NCI-H446 (cell line): ENCODE results near the gene AHNAK.
A peak's percentile ranks its signal among the peaks of the same experiment; 100 is the strongest.

Source experiments
- DNase-seq, 2 experiments: peaks; one replicate each; lab custom pipeline; 2025; lab: John Stamatoyannopoulos, UW

AHNAK gene

DNA sequence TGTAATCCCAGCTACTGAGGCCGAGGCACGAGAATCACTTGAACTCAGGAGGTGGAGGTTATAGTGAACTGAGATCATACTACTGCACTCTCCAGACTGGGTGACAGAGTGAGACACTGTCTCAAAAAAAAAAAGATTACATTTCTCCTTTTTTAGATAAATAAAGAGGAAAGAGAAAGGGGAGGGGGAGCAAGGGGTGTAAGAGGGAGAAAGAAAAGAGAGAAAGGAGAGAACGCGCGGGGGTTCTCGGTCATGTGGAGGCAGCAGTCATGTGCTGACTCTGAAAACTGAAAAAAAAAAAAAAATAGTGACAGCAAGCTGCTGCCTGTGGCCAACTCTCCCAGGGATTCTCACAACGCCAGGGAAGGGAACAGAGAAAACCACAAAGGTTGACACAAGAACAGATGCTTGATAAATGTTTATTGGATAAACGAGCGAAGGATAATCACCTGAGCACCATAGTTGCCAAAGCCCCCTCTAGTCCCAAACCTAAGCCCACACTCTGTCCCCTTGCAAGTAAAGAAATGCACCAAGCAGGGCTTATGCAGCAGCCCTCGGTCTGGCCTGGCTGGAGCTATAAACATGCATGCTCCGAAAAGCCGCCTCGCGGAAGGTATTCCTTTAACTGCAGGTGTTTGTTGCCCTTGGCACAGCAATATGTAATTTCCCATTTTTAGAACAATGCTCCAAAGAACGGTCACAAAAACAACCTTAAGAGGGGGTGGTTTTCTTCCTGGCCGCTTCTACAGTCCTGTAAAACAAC is 113.3 kb downstream of the AHNAK start:
- DNase-seq, result no peak

DNA sequence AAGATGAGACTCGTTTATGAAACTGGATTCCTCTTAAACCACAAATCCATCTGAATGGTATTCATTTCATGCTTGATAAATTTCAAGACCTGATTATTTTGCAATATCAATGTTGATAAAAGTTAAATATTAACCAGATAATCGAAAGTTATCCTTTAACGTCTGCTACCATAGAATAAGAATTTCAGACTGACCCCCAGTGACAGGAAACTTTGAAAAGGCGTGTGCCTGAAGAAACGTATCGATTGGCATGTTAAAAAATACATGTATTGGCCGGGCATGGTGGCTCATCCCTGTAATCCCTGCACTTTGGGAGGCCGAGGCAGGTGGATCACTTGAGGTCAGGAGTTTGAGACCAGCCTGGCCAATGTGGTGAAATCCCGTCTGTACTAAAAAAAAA is 113.9 kb downstream of the AHNAK start:
- DNase-seq, result no peak

DNA sequence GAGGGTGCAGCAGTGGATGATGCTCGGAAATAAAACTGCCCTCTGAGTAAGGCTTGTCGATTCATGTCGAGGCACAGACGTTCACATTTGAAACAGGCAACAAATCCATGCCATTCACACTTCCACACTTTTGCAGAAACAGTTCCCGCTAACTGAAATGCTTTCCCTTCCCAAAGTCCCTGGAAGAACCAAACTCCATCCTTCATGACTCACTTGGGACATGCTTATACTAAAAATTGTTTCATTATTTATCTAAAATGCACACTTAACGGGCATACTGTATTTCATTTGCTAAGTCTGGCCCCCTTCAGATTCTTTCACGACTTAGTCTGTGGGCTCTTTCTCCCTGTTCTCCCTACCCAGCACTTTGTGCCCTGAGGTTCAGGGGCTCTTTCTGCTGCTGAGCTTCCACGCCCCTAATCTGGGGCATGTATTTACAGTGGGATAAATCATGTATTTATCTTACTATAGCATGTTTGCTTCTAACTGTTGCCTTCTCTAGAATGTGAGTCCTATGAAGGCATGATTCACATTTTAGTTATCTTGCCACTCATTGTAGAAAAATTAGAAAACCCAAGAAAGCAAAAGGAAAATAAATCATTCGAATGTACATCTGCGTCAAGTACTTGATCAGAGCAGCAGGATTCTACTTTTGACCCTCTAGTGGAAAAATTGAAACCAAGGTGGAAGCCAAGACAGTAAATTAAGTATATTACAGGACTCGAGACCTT is 115.3 kb downstream of the AHNAK start:
- DNase-seq, result no peak

DNA sequence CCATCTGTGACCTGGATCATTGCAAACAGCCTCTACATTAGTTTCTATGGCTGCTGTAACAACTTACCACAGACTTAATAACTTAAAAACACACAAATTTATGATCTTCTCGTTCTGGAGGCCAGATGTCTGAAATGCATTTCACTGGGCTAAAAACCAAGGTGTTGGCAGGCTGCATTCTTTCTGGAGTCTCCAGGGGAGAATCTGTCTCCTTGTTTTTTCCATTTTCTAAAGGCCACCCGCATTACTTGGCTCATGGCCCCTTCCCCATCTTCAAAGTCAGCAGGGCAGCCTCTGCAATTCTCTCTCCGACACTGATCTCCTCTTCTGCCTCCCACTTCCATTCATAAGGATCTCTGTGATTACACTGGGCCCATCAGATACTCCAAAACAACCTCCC is 116.2 kb downstream of the AHNAK start:
- DNase-seq, result peak; percentile 9 to 41

DNA sequence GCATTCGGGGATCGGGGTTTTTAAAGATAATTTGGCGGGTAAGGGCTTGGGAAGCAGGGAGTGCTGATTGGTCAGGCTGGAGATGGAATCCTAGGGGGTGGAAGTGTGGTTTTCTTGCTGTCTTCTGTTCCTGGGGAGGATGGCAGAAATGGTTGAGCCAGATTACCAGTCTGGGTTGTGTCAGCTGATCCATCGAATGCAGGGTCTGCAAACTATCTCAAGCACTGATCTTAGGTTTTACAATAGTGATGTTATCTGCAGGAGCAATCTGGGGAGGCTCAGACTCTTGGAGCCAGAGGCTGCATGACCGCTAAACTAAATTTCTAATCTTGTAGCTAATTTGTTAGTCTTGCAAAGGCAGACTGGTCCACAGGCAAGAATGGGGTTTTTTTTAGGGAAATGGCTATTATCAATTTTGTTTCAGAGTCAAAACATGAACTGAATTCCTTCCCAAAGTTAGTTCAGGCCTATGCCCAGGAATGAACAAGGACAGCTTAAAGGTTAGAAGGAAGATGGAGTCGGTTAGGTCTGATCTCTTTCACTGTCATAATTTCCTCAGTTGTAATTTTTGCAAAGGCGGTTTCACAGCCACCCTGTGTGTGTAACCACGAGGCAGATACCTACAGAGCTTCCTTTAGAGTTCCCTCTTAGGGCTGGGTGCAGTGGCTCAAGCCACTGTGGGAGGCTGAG is 117.6 kb downstream of the AHNAK start:
- DNase-seq, result no peak

GRCh38 chr11:62427630-62428233 is 118.9 kb downstream of the AHNAK start:
- no peak for DNase-seq

DNA sequence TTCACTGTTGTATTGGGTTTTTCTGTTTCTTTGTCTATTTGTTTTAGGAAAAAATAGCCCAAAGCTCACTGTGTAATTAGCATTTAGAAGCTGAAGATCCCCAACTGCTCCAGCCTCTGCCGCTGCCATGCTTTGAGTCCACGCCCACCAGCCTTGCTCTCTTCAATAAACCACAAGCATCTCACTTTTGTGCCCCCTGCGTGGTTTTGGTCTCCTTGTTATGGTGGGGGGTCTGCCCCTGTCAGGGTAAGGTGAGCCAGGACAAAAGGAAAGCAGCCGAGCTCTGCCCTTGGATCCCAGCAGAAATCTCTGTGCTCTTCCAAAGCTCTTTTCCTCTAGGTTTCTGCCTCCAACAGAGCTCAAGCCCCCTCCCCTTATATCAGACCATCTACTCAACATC is 123.6 kb downstream of the AHNAK start:
- DNase-seq, result no peak

DNA sequence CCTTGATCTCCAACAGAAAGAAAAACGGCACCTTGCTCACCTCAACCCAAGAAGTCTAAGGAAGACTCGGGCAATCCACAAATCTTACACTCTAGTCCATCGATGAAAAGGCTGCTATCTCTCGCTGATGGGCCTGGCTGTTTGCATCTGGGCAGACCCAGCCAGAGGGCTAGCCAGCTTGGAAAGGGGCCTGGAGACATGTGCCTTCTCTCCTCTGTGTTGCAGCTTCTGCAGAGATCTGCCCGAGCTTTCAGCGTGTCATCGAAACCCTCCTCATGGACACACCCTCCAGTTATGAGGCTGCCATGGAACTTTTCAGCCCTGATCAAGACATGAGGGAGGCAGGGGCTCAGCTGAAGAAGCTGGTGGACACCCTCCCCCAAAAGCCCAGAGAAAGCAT is 124.6 kb downstream of the AHNAK start:
- no peak for DNase-seq

DNA sequence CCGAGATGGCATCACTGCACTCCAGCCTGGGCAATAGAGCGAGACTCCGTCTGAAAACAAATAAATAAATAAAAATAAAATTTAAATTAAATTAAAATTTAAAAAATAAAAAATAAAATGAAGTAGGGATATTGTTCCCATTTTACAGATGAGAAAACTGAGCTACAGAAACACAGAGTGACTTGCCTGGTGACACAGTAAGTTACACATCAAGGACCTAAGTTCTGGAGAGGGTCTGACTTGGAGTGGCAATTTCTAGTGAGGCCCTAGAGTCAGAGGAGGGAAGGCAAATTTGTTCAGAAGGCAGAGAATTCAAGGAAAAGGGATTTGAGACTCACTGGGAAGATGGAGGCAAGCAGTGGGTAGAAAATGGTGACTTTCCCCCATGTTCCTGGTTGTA is 125.7 kb downstream of the AHNAK start:
- no peak for DNase-seq

- DNase-seq, result no peak
These were observed 126.7 kb downstream of the AHNAK start for GRCh38 chr11:62419943-62420342.

DNA sequence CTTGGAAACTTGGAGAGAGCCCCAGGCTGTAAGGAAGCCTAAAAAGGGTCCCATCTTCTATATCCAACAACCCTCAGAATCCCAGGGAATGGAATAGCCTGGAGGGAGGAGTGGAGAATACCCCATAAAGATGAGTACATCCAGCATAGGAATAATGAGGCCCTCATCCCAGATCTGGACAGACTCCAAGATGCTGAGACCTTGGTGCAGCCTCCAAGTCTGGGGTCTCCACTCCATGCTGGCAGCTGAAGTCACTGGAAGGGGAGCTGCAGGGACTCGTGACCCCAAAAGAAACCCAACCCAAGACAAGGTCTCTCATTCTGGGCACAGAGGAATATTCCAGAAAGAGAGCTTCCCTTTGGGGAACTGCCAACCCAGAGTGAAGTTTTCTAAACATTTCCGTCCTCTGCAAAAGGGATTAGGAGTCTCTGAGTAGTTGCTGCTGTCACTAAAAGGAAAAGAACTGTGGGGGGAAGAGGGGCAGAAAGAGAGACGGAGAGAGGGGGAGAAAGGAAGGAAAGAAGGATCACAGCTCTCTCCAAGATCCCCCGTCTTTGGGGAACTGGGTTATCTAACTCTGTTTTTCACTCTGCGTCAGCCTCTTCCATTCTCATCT is 127.2 kb downstream of the AHNAK start:
- no peak for DNase-seq

DNA sequence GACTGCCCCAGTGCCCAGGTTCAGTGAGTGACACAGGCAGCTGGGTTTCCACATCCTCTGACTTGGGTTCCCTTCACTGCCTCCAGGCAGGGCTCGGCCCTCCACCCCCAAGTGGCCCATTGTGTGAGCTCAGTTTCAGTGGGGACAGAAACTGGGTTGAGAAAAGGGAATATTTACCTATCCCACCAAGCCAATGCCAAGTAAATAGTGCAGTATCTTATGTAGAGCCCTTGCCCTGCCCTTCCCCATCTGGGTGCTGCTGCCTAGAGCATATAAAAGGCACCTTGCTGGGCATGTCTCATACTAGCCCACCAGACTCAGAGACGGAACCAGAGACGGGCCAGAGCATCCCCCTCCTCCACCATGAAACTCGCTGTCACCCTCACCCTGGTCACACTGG is 127.9 kb downstream of the AHNAK start, which contains the start of gene SCGB1A1:
SCGB1A1 (plus strand) TSS at position 301 of the 400 bp plus-strand sequence; CDS start at position 364, 63 bp downstream.
- no peak for DNase-seq

DNA sequence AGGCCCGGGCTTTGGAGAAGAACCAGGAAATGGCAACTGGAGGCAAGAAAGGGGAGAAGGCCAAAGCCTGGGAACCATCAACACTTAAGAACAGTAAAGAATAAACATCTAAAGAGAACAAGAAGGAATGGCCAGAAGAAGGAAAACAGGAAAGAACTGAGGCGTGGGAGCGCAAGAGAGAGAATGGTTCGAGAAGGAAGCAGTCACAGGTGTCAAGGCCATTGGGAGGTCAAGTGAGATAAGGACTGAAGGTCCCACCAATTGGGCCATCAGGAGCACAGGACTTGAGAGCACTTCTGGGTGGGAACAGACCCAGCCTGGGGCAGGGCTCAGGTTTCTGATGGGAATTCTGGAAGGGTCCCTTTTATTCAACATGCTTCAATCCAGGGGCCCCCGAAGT is 128.5 kb downstream of the AHNAK start:
- DNase-seq, result no peak

DNA sequence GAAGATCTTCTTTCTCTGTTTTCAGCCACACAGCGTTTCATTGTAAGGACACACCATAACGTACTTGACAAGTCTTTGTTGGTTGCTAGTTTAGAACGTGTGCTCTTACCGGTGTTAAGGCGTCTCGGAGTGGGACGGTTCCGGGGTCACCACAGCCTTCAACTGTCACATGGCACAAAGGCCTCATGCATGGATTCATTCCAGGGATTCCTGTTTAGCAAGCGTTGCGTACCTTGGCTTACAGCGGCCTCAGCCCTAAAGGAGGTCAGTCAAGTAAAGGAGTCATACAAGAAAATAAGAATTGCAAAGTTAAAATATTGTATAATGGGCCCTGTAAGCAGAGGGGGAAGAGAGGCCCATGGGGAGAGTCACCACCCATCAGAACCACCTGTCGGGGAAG is 130.0 kb downstream of the AHNAK start:
- DNase-seq, result no peak

DNA sequence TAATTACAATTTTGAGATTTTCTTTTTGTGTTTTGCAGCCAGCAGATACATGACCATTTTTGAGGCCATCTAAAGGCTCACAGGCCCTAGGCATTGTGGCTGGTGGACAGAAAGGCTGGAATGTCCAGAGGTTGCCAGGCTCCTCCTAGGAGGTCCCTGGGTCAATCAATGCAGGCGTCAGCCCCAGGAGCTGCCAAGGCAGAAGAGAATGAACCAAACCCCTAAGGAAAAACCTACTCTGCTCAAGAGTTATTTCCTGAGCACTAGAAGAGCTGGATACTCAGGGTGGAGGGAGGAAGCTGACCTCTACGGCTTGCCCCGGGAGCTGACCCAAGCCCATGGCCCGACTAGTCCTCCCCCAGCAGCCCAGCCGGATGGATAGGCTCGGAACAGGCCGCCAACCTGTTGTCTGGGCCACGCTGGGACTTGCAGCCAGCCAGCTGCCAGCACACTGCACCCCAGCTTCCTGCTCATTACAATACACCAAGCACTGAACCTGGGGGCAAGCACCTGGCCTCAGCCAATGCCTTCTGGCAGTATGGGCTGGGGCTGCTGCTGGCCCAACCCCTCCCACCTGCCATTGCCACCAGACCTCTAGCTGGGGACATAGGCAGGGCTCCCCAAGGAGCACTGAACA is 133.4 kb downstream of the AHNAK start:
- DNase-seq, result no peak

DNA sequence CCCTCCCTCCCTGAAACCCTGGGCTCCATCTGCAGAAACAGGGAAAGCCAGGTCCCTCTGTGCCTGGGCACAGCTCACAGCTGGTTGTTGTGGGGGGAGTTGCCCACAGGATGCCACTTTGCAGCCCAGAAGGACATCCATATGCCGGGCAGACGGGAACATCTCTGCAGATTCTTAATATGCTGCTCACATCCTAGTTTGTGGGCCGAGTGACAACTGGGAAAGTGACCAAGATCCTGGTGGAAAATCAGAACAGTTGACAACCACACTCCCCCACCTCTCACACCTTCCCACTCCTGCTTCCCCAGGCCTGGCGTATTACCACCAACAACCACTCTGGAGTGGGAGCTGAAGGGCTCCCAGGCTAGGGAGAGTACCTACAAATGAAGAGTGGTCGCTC is 135.1 kb downstream of the AHNAK start:
- no peak for DNase-seq

GRCh38 chr11:62410972-62411371 is 135.6 kb downstream of the AHNAK start:
- no peak for DNase-seq

GRCh38 chr11:62409831-62410230 is 136.8 kb downstream of the AHNAK start:
- DNase-seq, result no peak

GRCh38 chr11:62406034-62406433 is 140.6 kb downstream of the AHNAK start:
- DNase-seq, result no peak

DNA sequence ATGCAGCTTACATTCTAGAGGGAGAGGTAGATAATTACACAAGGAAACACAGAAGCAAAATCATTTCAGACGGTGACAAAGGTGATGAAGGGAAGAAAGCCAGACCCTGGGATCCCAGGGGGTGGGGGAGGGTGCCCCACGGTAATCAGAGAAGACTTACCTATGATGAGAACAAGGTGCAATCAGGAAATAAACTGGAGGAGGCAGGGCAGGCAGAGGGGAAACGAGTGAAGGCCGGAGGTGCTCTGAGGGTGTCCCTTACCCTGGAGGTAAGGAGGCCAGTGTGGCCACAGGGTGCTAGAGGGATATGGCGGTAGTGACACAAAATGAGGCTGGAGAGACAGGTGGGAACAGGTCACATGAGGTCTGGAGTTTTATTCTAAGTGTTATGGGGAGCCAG is 141.7 kb downstream of the AHNAK start:
- no peak for DNase-seq

- DNase-seq, result no peak
These were observed 142.2 kb downstream of the AHNAK start for GRCh38 chr11:62404435-62404834.
